Measurements from ENCODE around the gene GUCY2C.

Gene GUCY2C

DNA sequence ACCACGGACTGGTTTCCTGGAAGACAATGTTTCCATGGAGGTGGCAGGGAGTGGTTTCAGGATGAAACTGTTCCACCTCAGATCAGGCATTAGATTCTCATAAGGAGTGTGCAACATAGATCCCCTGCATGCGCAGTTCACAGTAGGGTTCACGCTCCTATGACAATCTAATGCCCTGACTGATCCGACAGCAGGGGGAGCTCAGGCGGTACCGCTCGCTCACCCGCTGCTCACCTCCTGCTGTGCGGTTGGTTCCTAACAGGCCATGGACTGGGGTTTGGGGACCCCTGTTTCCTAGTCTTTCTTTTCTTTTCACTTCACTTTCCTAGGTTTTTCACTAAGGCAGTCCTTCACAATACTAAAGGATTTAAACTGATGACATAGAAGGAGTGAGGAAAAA lies 39.6 kb downstream of the GUCY2C start:
- no peak for ATAC-seq
- TF ChIP-seq TOX (CRISPR knock-in tag; IDR thresholded peaks at IDR 0.05; ENCODE audit: borderline replicate concordance): no peak
- TF ChIP-seq ISL1 (CRISPR knock-in tag; IDR thresholded peaks at IDR 0.05): no peak
- no peak for TF ChIP-seq ZNF8 (CRISPR knock-in tag; IDR thresholded peaks at IDR 0.05)
- TF ChIP-seq, protein P1, sequence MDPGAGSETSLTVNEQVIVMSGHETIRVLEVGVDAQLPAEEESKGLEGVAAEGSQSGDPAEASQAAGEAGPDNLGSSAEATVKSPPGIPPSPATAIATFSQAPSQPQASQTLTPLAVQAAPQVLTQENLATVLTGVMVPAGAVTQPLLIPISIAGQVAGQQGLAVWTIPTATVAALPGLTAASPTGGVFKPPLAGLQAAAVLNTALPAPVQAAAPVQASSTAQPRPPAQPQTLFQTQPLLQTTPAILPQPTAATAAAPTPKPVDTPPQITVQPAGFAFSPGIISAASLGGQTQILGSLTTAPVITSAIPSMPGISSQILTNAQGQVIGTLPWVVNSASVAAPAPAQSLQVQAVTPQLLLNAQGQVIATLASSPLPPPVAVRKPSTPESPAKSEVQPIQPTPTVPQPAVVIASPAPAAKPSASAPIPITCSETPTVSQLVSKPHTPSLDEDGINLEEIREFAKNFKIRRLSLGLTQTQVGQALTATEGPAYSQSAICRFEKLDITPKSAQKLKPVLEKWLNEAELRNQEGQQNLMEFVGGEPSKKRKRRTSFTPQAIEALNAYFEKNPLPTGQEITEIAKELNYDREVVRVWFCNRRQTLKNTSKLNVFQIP (CRISPR knock-in tag; IDR thresholded peaks at IDR 0.05; ENCODE audit: borderline replicate concordance, low read depth): no peak
- TF ChIP-seq ESRRG (CRISPR knock-in tag; IDR thresholded peaks at IDR 0.05): no peak
- no peak for TF ChIP-seq SNAI2 (CRISPR knock-in tag; IDR thresholded peaks at IDR 0.05)
- no peak for TF ChIP-seq BACH2 (CRISPR knock-in tag; IDR thresholded peaks at IDR 0.05; ENCODE audit: borderline replicate concordance)
- TF ChIP-seq PPARA (CRISPR knock-in tag; IDR thresholded peaks at IDR 0.05; ENCODE audit: borderline replicate concordance): no peak
- no peak for TF ChIP-seq CSDC2 (CRISPR knock-in tag; IDR thresholded peaks at IDR 0.05)
- TF ChIP-seq, protein P2, sequence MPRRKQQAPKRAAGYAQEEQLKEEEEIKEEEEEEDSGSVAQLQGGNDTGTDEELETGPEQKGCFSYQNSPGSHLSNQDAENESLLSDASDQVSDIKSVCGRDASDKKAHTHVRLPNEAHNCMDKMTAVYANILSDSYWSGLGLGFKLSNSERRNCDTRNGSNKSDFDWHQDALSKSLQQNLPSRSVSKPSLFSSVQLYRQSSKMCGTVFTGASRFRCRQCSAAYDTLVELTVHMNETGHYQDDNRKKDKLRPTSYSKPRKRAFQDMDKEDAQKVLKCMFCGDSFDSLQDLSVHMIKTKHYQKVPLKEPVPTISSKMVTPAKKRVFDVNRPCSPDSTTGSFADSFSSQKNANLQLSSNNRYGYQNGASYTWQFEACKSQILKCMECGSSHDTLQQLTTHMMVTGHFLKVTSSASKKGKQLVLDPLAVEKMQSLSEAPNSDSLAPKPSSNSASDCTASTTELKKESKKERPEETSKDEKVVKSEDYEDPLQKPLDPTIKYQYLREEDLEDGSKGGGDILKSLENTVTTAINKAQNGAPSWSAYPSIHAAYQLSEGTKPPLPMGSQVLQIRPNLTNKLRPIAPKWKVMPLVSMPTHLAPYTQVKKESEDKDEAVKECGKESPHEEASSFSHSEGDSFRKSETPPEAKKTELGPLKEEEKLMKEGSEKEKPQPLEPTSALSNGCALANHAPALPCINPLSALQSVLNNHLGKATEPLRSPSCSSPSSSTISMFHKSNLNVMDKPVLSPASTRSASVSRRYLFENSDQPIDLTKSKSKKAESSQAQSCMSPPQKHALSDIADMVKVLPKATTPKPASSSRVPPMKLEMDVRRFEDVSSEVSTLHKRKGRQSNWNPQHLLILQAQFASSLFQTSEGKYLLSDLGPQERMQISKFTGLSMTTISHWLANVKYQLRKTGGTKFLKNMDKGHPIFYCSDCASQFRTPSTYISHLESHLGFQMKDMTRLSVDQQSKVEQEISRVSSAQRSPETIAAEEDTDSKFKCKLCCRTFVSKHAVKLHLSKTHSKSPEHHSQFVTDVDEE (CRISPR knock-in tag; IDR thresholded peaks at IDR 0.05): no peak
- TF ChIP-seq ZFP3 (CRISPR knock-in tag; IDR thresholded peaks at IDR 0.05): no peak
- TF ChIP-seq, protein P3, sequence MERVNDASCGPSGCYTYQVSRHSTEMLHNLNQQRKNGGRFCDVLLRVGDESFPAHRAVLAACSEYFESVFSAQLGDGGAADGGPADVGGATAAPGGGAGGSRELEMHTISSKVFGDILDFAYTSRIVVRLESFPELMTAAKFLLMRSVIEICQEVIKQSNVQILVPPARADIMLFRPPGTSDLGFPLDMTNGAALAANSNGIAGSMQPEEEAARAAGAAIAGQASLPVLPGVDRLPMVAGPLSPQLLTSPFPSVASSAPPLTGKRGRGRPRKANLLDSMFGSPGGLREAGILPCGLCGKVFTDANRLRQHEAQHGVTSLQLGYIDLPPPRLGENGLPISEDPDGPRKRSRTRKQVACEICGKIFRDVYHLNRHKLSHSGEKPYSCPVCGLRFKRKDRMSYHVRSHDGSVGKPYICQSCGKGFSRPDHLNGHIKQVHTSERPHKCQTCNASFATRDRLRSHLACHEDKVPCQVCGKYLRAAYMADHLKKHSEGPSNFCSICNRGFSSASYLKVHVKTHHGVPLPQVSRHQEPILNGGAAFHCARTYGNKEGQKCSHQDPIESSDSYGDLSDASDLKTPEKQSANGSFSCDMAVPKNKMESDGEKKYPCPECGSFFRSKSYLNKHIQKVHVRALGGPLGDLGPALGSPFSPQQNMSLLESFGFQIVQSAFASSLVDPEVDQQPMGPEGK (CRISPR knock-in tag; IDR thresholded peaks at IDR 0.05; ENCODE audit: borderline replicate concordance): no peak
- TF ChIP-seq OSR1 (CRISPR knock-in tag; IDR thresholded peaks at IDR 0.05): no peak
- TF ChIP-seq GLIS3 (CRISPR knock-in tag; IDR thresholded peaks at IDR 0.05): no peak
- TF ChIP-seq RARB (CRISPR knock-in tag; IDR thresholded peaks at IDR 0.05): no peak
- TF ChIP-seq ARNTL (CRISPR knock-in tag; IDR thresholded peaks at IDR 0.05; ENCODE audit: borderline replicate concordance, low read depth): no peak
- TF ChIP-seq ZNF70 (CRISPR knock-in tag; IDR thresholded peaks at IDR 0.05): no peak
- TF ChIP-seq, protein P4, sequence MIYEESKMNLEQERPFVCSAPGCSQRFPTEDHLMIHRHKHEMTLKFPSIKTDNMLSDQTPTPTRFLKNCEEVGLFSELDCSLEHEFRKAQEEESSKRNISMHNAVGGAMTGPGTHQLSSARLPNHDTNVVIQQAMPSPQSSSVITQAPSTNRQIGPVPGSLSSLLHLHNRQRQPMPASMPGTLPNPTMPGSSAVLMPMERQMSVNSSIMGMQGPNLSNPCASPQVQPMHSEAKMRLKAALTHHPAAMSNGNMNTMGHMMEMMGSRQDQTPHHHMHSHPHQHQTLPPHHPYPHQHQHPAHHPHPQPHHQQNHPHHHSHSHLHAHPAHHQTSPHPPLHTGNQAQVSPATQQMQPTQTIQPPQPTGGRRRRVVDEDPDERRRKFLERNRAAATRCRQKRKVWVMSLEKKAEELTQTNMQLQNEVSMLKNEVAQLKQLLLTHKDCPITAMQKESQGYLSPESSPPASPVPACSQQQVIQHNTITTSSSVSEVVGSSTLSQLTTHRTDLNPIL (CRISPR knock-in tag; IDR thresholded peaks at IDR 0.05; ENCODE audit: low read depth): no peak

DNA sequence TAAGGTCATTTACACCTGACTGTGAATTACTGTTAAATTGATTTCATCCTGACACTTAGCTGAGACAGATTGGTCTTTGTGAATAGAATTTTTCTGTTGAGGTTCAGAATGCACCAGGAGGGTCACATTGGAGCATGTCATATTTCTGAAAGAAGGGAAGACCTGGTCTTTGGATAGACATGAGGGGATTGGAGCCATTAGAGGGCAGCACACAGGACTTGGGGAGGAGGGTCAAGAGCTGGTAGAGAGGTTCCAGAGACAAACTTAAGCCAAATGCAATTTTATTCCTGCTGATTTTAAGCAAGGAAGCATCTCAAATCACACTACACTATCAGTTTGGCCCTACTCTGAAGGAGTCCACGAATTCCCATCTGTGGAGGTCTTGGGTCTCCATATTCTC lies 41.1 kb downstream of the GUCY2C start:
- ATAC-seq: no peak

More for the DNA sequence above, 41.1 kb downstream of the GUCY2C start:
- no peak for TF ChIP-seq ZNF565 (CRISPR knock-in tag; conservative IDR thresholded peaks at IDR 0.05; ENCODE audit: low read depth)
- TF ChIP-seq ZFP3 (CRISPR knock-in tag; IDR thresholded peaks at IDR 0.05): no peak
- TF ChIP-seq ZC3H10 (CRISPR knock-in tag; IDR thresholded peaks at IDR 0.05): no peak
- no peak for TF ChIP-seq ZNF8 (CRISPR knock-in tag; IDR thresholded peaks at IDR 0.05)
- TF ChIP-seq, protein P2 (CRISPR knock-in tag; IDR thresholded peaks at IDR 0.05): no peak
- TF ChIP-seq, protein P1 (CRISPR knock-in tag; IDR thresholded peaks at IDR 0.05; ENCODE audit: borderline replicate concordance, low read depth): no peak
- no peak for TF ChIP-seq TCF4 (CRISPR knock-in tag; IDR thresholded peaks at IDR 0.05; ENCODE audit: borderline replicate concordance)
- TF ChIP-seq ARNTL (CRISPR knock-in tag; IDR thresholded peaks at IDR 0.05; ENCODE audit: borderline replicate concordance, low read depth): no peak
- no peak for TF ChIP-seq PPARA (CRISPR knock-in tag; IDR thresholded peaks at IDR 0.05; ENCODE audit: borderline replicate concordance)
- no peak for TF ChIP-seq GLIS3 (CRISPR knock-in tag; IDR thresholded peaks at IDR 0.05)
- TF ChIP-seq SNAI2 (CRISPR knock-in tag; IDR thresholded peaks at IDR 0.05): no peak
- no peak for TF ChIP-seq ISL1 (CRISPR knock-in tag; IDR thresholded peaks at IDR 0.05)
- no peak for TF ChIP-seq ZNF70 (CRISPR knock-in tag; IDR thresholded peaks at IDR 0.05)
- TF ChIP-seq, protein P5, sequence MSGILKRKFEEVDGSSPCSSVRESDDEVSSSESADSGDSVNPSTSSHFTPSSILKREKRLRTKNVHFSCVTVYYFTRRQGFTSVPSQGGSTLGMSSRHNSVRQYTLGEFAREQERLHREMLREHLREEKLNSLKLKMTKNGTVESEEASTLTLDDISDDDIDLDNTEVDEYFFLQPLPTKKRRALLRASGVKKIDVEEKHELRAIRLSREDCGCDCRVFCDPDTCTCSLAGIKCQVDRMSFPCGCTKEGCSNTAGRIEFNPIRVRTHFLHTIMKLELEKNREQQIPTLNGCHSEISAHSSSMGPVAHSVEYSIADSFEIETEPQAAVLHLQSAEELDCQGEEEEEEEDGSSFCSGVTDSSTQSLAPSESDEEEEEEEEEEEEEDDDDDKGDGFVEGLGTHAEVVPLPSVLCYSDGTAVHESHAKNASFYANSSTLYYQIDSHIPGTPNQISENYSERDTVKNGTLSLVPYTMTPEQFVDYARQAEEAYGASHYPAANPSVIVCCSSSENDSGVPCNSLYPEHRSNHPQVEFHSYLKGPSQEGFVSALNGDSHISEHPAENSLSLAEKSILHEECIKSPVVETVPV (CRISPR knock-in tag; IDR thresholded peaks at IDR 0.05): no peak
- no peak for TF ChIP-seq RARB (CRISPR knock-in tag; IDR thresholded peaks at IDR 0.05)
- TF ChIP-seq ZFP30 (CRISPR knock-in tag; IDR thresholded peaks at IDR 0.05): no peak
- TF ChIP-seq ESRRG (CRISPR knock-in tag; IDR thresholded peaks at IDR 0.05): no peak
- TF ChIP-seq CSDC2 (CRISPR knock-in tag; IDR thresholded peaks at IDR 0.05): no peak
- TF ChIP-seq BACH2 (CRISPR knock-in tag; IDR thresholded peaks at IDR 0.05; ENCODE audit: borderline replicate concordance): no peak
